Umbilical cord (tissue), 2 donors: ENCODE results near the gene C1orf216. TPM values are rescaled to one million over a fixed set of nuclear protein-coding genes. Genes with fewer than 3 reads are reported as not detected.
"Not testable (repeated sequence)": the region's sequence is repeated elsewhere in the genome, so short reads cannot be mapped to it uniquely, and the experiment has no call there.

Experiments used
- DNase-seq: peaks from one replicate; pipeline ENCODE4 v3.0.0-alpha.2; 2015; ENCODE audit warnings: low spot score
- total RNA-seq: library from RNA; depleted of rRNA; stranded (reverse); fragments of >200 nt; gene quantifications from one replicate; pipeline ENCODE4 v1.2.3, GENCODE V29; 2014; ENCODE audit warnings: low replicate concordance; ENCODE audit not compliant: insufficient read depth

The C1orf216 gene
- total RNA-seq, 1 donor from 2014 or later: 13.5 TPM

DNA sequence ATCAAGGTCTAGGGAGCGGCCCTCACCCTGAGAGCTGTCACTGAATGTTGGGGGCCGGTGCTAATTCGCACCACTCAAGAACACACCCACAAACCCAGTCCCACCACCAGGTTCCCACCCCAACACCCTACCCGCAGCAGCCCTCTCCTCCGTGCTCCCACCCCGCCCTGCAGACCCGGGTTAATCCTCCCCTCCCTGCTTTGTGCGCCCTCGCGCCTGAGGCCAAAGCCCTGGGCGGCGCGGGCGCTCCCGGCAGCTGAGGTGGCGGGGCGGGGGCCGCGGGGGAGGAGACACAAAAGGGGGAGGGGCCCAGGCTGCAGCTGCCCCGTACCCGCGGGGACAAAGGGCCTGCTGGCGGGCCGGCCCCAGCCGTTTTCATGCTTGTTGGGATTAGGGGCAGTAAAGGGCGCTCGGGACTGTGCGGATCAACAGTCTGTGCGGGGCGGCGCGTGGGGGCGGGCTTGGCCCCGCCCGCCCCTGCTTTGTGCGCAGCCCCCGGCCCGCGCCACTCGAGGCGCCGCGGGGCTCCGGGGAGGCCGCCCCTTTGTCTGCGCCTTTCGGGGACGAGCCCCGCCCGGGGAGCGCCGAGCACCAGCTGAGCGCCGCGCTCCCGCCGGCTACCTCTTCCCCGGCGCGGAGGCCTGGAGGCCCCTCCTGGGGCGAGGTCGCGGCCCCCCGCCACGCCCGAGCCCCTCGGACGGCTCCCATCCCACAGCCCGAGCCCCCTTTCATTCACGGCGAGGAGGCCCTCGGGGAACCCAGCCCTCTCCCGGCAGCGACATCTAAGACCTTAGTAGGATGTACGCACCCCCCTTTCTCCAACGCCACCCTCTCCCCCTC is 10.9 kb downstream of the C1orf216 start:
- DNase-seq: peak; percentile 43

DNA sequence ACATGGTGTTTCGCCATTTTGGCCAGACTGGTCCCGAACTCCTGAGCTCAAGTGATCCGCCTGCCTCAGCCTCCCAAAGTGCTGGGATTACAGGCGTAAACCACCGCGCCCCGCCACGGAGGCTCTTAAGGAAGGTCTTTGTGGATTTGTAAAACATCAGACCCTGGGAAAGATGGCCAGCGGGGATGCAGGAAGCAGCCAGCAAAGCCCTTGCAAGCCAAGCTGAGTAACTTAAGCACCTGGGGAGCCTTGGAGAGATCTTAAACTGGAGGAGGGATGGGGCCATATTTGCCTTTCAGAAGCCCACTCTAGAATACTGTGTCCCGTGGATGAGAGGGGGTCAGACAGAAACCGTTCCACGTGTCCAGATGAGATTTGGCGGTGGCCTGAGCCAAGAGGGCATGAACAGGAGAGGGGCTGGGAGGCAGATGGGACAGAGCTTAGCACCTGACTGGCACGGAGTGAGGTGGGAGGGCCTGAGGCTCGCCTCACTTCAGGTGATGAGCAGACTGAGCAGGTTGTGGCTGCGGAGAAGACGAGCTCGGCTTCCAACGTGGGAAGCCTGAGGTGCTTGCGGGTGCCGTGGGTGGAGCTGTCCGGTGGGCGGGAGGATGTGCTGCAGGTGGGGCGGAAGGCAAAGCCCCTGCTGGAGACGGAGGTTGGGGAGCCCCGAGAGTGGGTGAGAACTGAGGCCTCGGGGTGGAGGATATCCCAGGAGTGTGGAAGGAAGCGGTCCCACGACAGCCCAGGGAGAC is 11.7 kb downstream of the C1orf216 start:
- no peak for DNase-seq

DNA sequence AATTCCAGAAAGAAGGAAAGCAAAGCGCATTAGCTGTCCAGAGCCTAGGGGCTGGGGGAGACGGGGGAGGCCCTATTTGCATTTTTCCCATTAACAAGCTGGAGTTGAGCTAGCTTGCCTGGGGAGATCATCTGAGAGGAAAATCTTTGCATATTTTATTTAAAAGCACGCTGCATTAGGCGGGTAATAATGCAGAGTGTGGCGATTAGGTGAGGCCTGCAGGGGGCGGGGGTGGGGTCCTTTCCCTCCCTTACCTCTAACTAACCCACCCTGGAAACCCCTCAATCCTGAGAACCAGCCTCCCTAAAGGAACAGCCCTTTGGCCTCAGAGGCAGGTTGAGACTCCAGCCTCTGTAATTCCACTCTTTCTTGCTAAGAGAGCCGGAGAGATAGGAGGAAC is 16.2 kb downstream of the C1orf216 start:
- DNase-seq: no peak

DNA sequence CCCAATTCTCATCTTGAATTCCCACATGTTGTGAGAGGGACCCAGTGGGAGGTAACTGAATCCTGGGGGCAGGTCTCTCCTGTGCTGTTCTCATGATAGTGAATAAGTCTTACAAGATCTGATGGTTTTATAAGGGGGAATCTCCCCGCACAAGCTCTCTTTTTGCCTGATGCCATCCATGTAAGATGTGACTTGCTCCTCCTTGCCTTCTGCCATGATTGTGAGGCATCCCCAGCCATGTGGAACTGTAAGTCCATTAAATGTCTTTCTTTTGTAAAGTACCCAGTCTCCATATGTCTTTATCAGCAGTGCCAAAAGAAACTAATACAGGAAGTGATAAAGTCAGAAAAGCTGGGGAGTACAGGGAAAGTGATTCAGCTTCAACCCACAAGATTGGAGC is 19.5 kb downstream of the C1orf216 start:
- DNase-seq: not testable (repeated sequence)

GRCh38 chr1:35692317-35692716 is 26.4 kb downstream of the C1orf216 start:
- DNase-seq: no peak

GRCh38 chr1:35691571-35692220 is 27.0 kb downstream of the C1orf216 start:
- no peak for DNase-seq

DNA sequence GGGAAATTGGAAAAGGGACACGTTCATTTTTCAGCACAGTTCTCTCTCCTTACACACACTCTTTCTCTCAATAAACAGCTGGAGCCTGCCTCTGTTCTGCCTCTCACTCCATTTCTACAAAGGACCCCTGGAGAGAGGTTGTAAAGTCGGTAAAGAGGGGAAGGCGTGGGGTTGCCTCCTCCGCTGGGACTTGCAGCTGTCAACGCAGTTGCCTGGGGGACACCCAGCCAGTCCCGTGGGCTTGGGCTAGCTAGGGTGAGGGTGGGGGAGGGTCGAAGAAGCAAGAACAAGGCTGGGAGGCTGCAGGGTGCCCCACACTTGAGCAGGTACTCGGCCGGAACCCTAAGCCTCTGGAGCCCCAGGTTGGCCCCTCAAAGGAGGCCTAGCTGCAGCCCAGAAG is 27.6 kb downstream of the C1orf216 start:
- no peak for DNase-seq

- not testable (repeated sequence) for DNase-seq
Measured at GRCh38 chr1:35690103-35690502, 28.6 kb downstream of the C1orf216 start.

- DNase-seq: no peak
Measured at GRCh38 chr1:35688161-35688560, 30.5 kb downstream of the C1orf216 start.

DNA sequence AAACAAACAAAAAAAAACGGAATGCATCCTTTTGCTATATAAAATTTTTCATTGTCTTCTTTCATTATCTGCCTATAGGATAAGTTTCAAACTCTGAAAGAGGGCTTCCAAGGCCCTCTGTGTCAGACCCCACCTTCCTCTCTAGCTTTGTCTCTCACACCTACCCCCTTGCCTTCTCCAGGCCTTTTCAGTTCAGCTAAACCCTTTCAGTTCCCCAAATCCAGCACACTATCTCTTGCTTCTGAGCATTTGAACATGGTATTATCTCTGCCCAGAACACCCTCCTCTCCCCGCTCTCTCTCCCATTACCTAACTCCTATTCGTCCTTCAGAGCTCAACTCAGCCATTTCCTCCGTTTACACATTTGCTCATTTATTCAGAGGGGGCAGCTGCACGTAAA is 35.7 kb downstream of the C1orf216 start:
- DNase-seq: no peak

- no peak for DNase-seq
Measured at GRCh38 chr1:35680271-35680670, 38.4 kb downstream of the C1orf216 start.

DNA sequence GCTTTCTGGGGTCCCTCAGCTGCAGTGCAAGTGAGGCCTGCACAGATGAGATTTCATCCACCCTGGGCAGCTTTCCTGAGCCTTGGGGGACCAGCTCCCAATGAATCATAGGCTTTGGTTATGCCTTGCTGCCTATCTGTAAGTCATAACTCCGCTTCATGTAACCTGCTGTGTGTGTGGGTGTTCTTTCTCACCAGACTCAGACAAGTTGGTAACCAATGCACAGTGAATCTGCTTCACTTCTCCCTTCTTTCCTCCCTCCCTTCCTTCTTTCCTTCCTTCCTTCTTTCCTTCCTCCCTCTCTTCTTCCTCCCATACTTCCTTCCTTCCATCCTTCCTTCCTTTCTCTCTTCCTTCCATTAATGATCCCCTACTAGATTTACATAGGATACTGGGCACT is 42.9 kb downstream of the C1orf216 start:
- no peak for DNase-seq

DNA sequence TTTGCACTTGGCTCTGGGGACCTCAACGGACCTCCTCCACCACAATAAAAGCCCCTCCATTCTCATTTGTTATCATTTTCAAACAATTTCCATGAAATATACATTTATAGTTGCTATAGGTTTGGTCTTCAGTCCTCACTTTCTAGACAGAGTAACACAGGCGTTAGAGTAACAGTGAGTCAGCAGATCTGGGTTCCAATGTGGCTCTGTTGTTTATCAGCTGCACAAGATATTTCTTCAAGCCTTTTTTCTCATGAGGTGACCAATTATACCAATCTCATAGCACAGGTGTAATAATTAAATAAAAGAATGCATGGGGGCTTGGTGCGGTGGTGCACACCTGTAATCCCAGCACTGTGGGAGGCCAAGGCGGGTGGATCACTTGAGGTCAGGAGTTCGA is 44.6 kb downstream of the C1orf216 start:
- no peak for DNase-seq

DNA sequence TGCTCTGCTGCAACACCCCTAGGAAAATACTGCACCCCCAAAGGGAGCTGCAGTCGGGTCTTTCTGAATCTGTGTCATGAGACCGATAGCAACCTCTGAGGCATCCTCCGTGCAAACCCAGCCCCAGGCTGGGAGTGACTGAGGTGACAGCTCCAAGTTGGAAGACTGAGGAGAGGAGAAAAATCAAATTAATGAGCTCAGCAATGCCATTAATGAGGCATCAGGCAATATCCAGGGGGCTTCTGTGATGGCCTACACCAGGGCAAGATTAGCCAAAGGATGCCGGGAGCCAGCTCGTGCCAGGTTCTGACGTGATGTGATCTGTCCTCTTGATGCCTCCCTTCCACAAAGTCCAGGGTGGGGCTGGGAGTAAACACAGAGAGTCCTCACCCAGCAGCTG is 46.6 kb downstream of the C1orf216 start:
- DNase-seq: no peak

DNA sequence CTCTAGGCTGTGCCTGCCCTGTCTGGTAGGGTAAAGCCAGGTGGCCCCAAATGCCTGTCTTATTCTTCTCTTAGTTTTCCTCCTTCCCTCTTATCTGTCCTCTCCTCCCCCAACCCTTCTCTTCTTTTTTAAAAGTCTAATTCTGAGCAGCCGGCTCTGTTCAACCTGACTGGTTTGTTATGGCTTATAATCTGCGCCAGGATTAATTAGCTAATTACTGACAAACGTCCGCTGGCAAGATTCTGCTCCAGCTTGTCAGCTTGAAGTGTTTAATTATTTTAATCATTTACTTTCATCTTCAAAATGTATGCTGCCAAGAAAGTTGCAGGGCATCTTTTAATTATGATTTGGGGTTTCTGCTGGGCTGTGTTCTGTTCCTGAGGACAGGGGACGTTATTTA is 50.2 kb downstream of the C1orf216 start:
- no peak for DNase-seq

DNA sequence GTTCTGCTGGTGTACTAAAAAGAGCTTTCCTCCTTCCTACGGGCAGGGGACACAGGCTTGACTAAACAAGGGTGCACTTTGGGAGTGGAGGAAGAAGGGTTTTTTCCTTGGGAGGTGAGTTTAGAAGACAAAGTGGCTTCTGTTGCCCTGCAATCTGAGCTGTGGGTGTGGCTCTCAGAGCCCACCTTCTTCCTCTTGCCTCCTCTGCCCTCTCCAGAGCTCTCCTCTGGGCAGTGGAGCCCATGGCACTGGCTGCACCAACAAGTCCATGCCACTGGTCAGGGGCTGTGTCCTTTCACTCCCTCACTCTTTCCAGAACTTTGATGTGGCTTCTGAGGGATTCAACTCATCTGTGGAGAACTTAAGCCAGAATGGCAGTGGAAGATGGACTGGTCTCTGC is 51.8 kb downstream of the C1orf216 start:
- no peak for DNase-seq

GRCh38 chr1:35666216-35666615 is 52.5 kb downstream of the C1orf216 start:
- DNase-seq: no peak

Other genes starting within 250 kb of the C1orf216 start
- gene KIAA0319L, start 161.5 kb downstream of the C1orf216 start, total RNA-seq: 76.1 TPM
- 16.4 TPM for gene NCDN, start 161.1 kb downstream of the C1orf216 start, total RNA-seq
- gene TFAP2E, start 145.6 kb downstream of the C1orf216 start, total RNA-seq: not detected
- gene PSMB2, start 77.4 kb downstream of the C1orf216 start, total RNA-seq: 14.4 TPM
- gene CLSPN, start 51.1 kb upstream of the C1orf216 start, total RNA-seq: 1.9 TPM
- 25.3 TPM for gene AGO4, start 89.1 kb upstream of the C1orf216 start, total RNA-seq
- gene AGO1, start 164.3 kb upstream of the C1orf216 start, total RNA-seq: 8.4 TPM
- gene AGO3, start 212.2 kb upstream of the C1orf216 start, total RNA-seq: 51.3 TPM